HepG2 (cell line): ENCODE data around the gene FIBP. TPM values are rescaled to one million over a fixed set of nuclear protein-coding genes. Genes with fewer than 3 reads are reported as not detected.

Experiments
- ADNP ChIP-seq: sonication (generic); formaldehyde crosslinking; IDR thresholded peaks from 2 replicates; pipeline ENCODE4 v1.4.0; 2020; ENCODE audit warnings: missing genetic modification reagents
- ARID3A ChIP-seq: IDR thresholded peaks from 2 replicates; pipeline ENCODE4 v1.6.1; 2012; ENCODE audit warnings: low read depth, low read length, improper control_type of control experiment
- BCL6 ChIP-seq: IDR thresholded peaks from 2 replicates; pipeline ENCODE4 v1.6.1; 2016; ENCODE audit warnings: missing genetic modification reagents, missing compliant biosample characterization
- GFI1 ChIP-seq: sonication (generic); formaldehyde crosslinking; IDR thresholded peaks from 2 replicates; pipeline ENCODE4 v1.5.0; 2020; ENCODE audit warnings: missing genetic modification reagents, mild to moderate bottlenecking, borderline replicate concordance
- HNRNPL ChIP-seq: fragments of 200-400 bp; formaldehyde crosslinking; IDR thresholded peaks from 2 replicates; pipeline ENCODE4 v1.6.1; 2017; ENCODE audit warnings: mild to moderate bottlenecking, low read depth, low read length
- JDP2 ChIP-seq: sonication (generic); formaldehyde crosslinking; IDR thresholded peaks from 2 replicates; pipeline ENCODE4 v1.8.1; 2022; ENCODE audit warnings: missing genetic modification reagents, borderline replicate concordance
- NONO ChIP-seq, 2 experiments: fragments of 450-650 bp in 1 of 2; sonication (generic) in 1 of 2; formaldehyde crosslinking in 1 of 2; IDR thresholded peaks in 1 of 2; conservative IDR thresholded peaks in 1 of 2; 2 replicates each; pipeline versions ENCODE4 v1.6.1 to v1.8.0; 2017 to 2022; ENCODE audit warnings: mild to moderate bottlenecking in 1 of 2, missing genetic modification reagents in 1 of 2, moderate library complexity in 1 of 2
- POGK ChIP-seq: sonication (generic); formaldehyde crosslinking; conservative IDR thresholded peaks from 2 replicates; pipeline ENCODE4 v1.8.0; 2022; ENCODE audit warnings: mild to moderate bottlenecking, moderate library complexity, missing genetic modification reagents
- ZBTB39 ChIP-seq: sonication (generic); formaldehyde crosslinking; IDR thresholded peaks from 2 replicates; pipeline ENCODE4 v1.5.0; 2020; ENCODE audit warnings: missing genetic modification reagents
- ZFP36L2 ChIP-seq: sonication (generic); formaldehyde crosslinking; IDR thresholded peaks from 2 replicates; pipeline ENCODE4 v1.4.0; 2020; ENCODE audit warnings: missing genetic modification reagents
- ZHX2 ChIP-seq, 2 experiments: sonication (generic) in 1 of 2; formaldehyde crosslinking in 1 of 2; IDR thresholded peaks; 2 replicates each; pipeline versions ENCODE4 v1.6.1 to v1.9.0; 2014 to 2022; ENCODE audit warnings: antibody characterized with exemption in 1 of 2, borderline replicate concordance in 1 of 2, inconsistent platforms in 1 of 2, low read depth in 1 of 2, missing genetic modification reagents in 1 of 2
- ZNF225 ChIP-seq: sonication (generic); formaldehyde crosslinking; IDR thresholded peaks from 2 replicates; pipeline ENCODE4 v1.4.0; 2020; ENCODE audit warnings: mild to moderate bottlenecking, missing genetic modification reagents
- ZNF33A ChIP-seq: sonication (generic); formaldehyde crosslinking; IDR thresholded peaks from 2 replicates; pipeline ENCODE4 v1.5.1; 2020; ENCODE audit warnings: missing genetic modification reagents, mild to moderate bottlenecking, moderate library complexity, borderline replicate concordance
- ZNF616 ChIP-seq: sonication (generic); formaldehyde crosslinking; IDR thresholded peaks from 2 replicates; pipeline ENCODE4 v1.5.0; 2020; ENCODE audit warnings: low read depth, mild to moderate bottlenecking, missing genetic modification reagents
- ZNF629 ChIP-seq: sonication (generic); formaldehyde crosslinking; conservative IDR thresholded peaks from 2 replicates; pipeline ENCODE4 v1.5.0; 2020; ENCODE audit warnings: missing genetic modification reagents
- polyA plus RNA-seq, 8 experiments: library from polyadenylated mRNA; depleted of rRNA in 3 of 8; stranded (reverse) in 7 of 8; unstranded in 1 of 8; fragments of >200 nt; fragmentation: Illumina TruSeq in 4 of 8; extraction: Trizol in 4 of 8; gene quantifications; 2 replicates each; pipeline versions ENCODE4 v1.2.1 to v1.2.3, GENCODE V29; 2011 to 2016; ENCODE audit warnings: low read depth in 4 of 8, missing spikeins in 1 of 8, mixed read lengths in 1 of 8; ENCODE audit not compliant: insufficient read depth in 1 of 8
- total RNA-seq, 5 experiments: library from RNA; depleted of rRNA; stranded (reverse); fragments of >200 nt; fragmentation: Illumina TruSeq; extraction: Trizol; gene quantifications; 2 replicates each; pipeline ENCODE4 v1.2.3, GENCODE V29; 2016; ENCODE audit warnings: low read depth in 1 of 5

FIBP gene
- total and polyA plus RNA-seq, 2 of the 13 experiments (the other 11 are each of a cell fraction or from before 2014, with no cell fraction given), result 42.9 to 62.1 TPM

GRCh38 chr11:65918211-65919140 lies 30.2 kb upstream of the FIBP start, which contains the start of gene C11orf68 (continued):
- TF ChIP-seq ZHX2 (IDR thresholded peaks at IDR 0.05; ENCODE audit: low read depth), result peak; percentile 73; the same call in 1 of the 2 replicates
- no peak for TF ChIP-seq ZHX2 (CRISPR knock-in tag; IDR thresholded peaks at IDR 0.05; ENCODE audit: borderline replicate concordance)
- peak; percentile 97 for TF ChIP-seq ZNF629 (CRISPR knock-in tag)
- TF ChIP-seq ZNF616 (CRISPR knock-in tag), result no peak
- TF ChIP-seq ZNF225 (CRISPR knock-in tag), result no peak
- no peak for TF ChIP-seq POGK (CRISPR knock-in tag)
- no peak for TF ChIP-seq HNRNPL
- no peak for TF ChIP-seq GFI1 (CRISPR knock-in tag)
- TF ChIP-seq BCL6 (CRISPR knock-in tag), result no peak
- TF ChIP-seq ADNP, result 0 out of 2 replicates have a peak, but pooled peaks have one; percentile 57
- no peak for TF ChIP-seq ZBTB39
- no peak for TF ChIP-seq ARID3A
- TF ChIP-seq ZNF33A (CRISPR knock-in tag), result 0 out of 2 replicates have a peak, but pooled peaks have one; percentile 64
- TF ChIP-seq ZFP36L2, result no peak
- no peak for TF ChIP-seq NONO (IDR thresholded peaks at IDR 0.05)
- TF ChIP-seq NONO (CRISPR knock-in tag; conservative IDR thresholded peaks at IDR 0.05), result no peak
- TF ChIP-seq JDP2 (CRISPR knock-in tag), result no peak; the same call in 1 of the 2 replicates
